ENCODE data around the gene ZNF322.

Gene ZNF322

GRCh38 chr6:26629359-26629758 is 30.2 kb downstream of the ZNF322 start:
- POLR2A ChIA-PET: no interaction called here
- no peak for TF ChIP-seq CTCF (IDR thresholded peaks at IDR 0.05; ENCODE audit: insufficient read depth, low read length, missing control alignments)
- CTCF ChIA-PET: no interaction called here
- H3K4me3 ChIP-seq (ENCODE audit: low read depth, low read length): no peak overlapping the region
- DNase-seq (ENCODE audit: low read depth, low spot score): no peak

GRCh38 chr6:26627843-26628242 is 31.7 kb downstream of the ZNF322 start:
- CTCF ChIA-PET: no interaction called here
- DNase-seq (ENCODE audit: low read depth, low spot score): no peak
- no peak overlapping the region for H3K4me3 ChIP-seq (ENCODE audit: low read depth, low read length)
- POLR2A ChIA-PET: no interaction called here
- no peak for TF ChIP-seq CTCF (IDR thresholded peaks at IDR 0.05; ENCODE audit: insufficient read depth, low read length, missing control alignments)

GRCh38 chr6:26624557-26624956 is 35.0 kb downstream of the ZNF322 start:
- no peak for DNase-seq (ENCODE audit: low read depth, low spot score)
- POLR2A ChIA-PET: no interaction called here
- CTCF ChIA-PET: interaction anchor here (1.4 kb wide), 1 partner anchor 17 kb away, joined by 3 read pairs; no protein-coding TSS in a partner anchor
- TF ChIP-seq CTCF (IDR thresholded peaks at IDR 0.05; ENCODE audit: insufficient read depth, low read length, missing control alignments): no peak
- no peak overlapping the region for H3K4me3 ChIP-seq (ENCODE audit: low read depth, low read length)

GRCh38 chr6:26623339-26623859 is 36.1 kb downstream of the ZNF322 start:
- DNase-seq (ENCODE audit: low read depth, low spot score): no peak
- no peak for TF ChIP-seq CTCF (IDR thresholded peaks at IDR 0.05; ENCODE audit: insufficient read depth, low read length, missing control alignments)
- ChIA-PET CTCF (no interaction called here), POLR2A (no interaction called here)
- H3K4me3 ChIP-seq (ENCODE audit: low read depth, low read length): no peak overlapping the region

GRCh38 chr6:26613689-26614683 is 45.6 kb downstream of the ZNF322 start:
- DNase-seq (ENCODE audit: low read depth, low spot score): no peak
- ChIA-PET POLR2A (no interaction called here), CTCF (interaction anchor here (5.7 kb wide), 1 partner anchor 466 kb away, joined by 55 read pairs; no protein-coding TSS in a partner anchor)
- TF ChIP-seq CTCF (IDR thresholded peaks at IDR 0.05; ENCODE audit: insufficient read depth, low read length, missing control alignments): no peak
- no peak overlapping the region for H3K4me3 ChIP-seq (ENCODE audit: low read depth, low read length)

GRCh38 chr6:26613201-26613600 is 46.3 kb downstream of the ZNF322 start:
- H3K4me3 ChIP-seq (ENCODE audit: low read depth, low read length): no peak overlapping the region
- CTCF ChIA-PET: interaction anchor here (5.7 kb wide), 1 partner anchor 467 kb away, joined by 55 read pairs; no protein-coding TSS in a partner anchor
- DNase-seq (ENCODE audit: low read depth, low spot score): no peak
- POLR2A ChIA-PET: no interaction called here
- TF ChIP-seq CTCF (IDR thresholded peaks at IDR 0.05; ENCODE audit: insufficient read depth, low read length, missing control alignments): no peak
